ENCODE results near the gene SLC35F4. TPM values are rescaled to one million over a fixed set of nuclear protein-coding genes. Genes with fewer than 3 reads are reported as not detected.

SLC35F4 gene
- total RNA-seq, 6 experiments from 2014 or later = not detected

DNA sequence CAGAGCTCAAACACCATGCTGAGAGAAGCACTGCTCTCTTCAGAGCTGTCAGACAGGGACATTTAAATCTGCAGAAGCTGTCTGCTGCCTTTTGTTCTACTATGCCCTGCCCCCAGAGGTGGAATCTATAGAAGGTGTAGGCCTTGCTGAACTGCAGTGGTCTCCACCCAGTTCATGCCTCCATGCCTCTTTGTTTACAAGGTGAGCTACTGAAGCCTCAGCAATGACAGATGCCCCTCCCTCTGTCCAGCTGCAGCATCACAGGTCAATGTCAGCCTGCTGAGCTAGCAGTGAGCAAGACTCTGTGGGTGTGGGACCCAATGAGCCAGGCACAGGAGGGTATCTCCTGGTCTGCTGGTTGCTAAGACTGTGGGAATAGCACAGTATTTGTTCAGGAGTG lies 346.8 kb downstream of the SLC35F4 start:
- no peak overlapping the region for H3K4me3 Mint-ChIP-seq
- TF ChIP-seq, protein P1, sequence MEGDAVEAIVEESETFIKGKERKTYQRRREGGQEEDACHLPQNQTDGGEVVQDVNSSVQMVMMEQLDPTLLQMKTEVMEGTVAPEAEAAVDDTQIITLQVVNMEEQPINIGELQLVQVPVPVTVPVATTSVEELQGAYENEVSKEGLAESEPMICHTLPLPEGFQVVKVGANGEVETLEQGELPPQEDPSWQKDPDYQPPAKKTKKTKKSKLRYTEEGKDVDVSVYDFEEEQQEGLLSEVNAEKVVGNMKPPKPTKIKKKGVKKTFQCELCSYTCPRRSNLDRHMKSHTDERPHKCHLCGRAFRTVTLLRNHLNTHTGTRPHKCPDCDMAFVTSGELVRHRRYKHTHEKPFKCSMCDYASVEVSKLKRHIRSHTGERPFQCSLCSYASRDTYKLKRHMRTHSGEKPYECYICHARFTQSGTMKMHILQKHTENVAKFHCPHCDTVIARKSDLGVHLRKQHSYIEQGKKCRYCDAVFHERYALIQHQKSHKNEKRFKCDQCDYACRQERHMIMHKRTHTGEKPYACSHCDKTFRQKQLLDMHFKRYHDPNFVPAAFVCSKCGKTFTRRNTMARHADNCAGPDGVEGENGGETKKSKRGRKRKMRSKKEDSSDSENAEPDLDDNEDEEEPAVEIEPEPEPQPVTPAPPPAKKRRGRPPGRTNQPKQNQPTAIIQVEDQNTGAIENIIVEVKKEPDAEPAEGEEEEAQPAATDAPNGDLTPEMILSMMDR (IDR thresholded peaks at IDR 0.05) = no peak
- no peaks in the 10 kb centered on the region for H3K27me3 Mint-ChIP-seq (ENCODE audit: insufficient read depth)
- H3K4me1 Mint-ChIP-seq (ENCODE audit: low read depth) = no peaks in the 10 kb centered on the region
- no peak for DNase-seq
- H3K27ac Mint-ChIP-seq = no peak overlapping the region
- H3K9me3 Mint-ChIP-seq = peaks cover 58% of the 10 kb centered on the region
- no peaks in the 10 kb centered on the region for H3K36me3 Mint-ChIP-seq (ENCODE audit: low read depth)
